Sigmoid colon (tissue), 3 donors: ENCODE measurements around the gene HMCN1.

Experiments
- CTCF ChIP-seq, 4 experiments: fragments of 450-650 bp in 3 of 4; fragments of 200-600 bp in 1 of 4; IDR thresholded peaks; one replicate each; pipeline ENCODE4 v1.5.1; 2016 to 2019; ENCODE audit warnings: antibody characterized with exemption in 4 of 4, mild to moderate bottlenecking in 3 of 4, moderate library complexity in 2 of 4
- POLR2A ChIP-seq, 2 donors: fragments of 450-650 bp; IDR thresholded peaks; one replicate each; pipeline ENCODE4 v1.6.1; 2016; ENCODE audit warnings: antibody characterized with exemption in 2 of 2, mild to moderate bottlenecking in 2 of 2, moderate library complexity in 2 of 2

GRCh38 chr1:185920602-185921001 is 186.4 kb downstream of the HMCN1 start:
- TF ChIP-seq POLR2A (IDR thresholded peaks at IDR 0.05), result no peak
- no peak for TF ChIP-seq CTCF (IDR thresholded peaks at IDR 0.05)
